H1 (cell line): ENCODE results near the gene NSUN2. TPM values are rescaled to one million over a fixed set of nuclear protein-coding genes. Genes with fewer than 3 reads are reported as not detected.
"Not testable (repeated sequence)": the region's sequence is repeated elsewhere in the genome, so short reads cannot be mapped to it uniquely, and the experiment has no call there.

Experiments used
- CTCF ChIA-PET: fragments of 300-600 bp; sonication (Branson Sonifier 250); formaldehyde crosslinking; loops from one replicate; lab custom pipeline; 2021; ENCODE audit not compliant: partially characterized antibody; lab: Charles Lee
- POLR2A ChIA-PET: fragments of 300-600 bp; sonication (Branson Sonifier 250); formaldehyde crosslinking; loops from one replicate; lab custom pipeline; 2021; ENCODE audit warnings: inconsistent platforms; ENCODE audit not compliant: partially characterized antibody; lab: Charles Lee
- DNase-seq, 2 experiments: peaks; one replicate each; pipeline versions ENCODE4 v3.0.0 to v3.0.0-alpha.2; 2010 to 2022; ENCODE audit warnings: low spot score in 2 of 2, low read depth in 1 of 2, mixed read lengths in 1 of 2
- FAIRE-seq: peaks from 2 replicates; lab custom pipeline; 2011; peaks lifted over from hg19 to GRCh38; lab: Jason Lieb, UNC
- H2AFZ ChIP-seq: 2 replicates; pipeline ENCODE4 v1.8.1; 2012; ENCODE audit warnings: low read length, inconsistent platforms
- H2AK5ac ChIP-seq: 2 replicates; pipeline ENCODE4 v1.6.1; 2013; ENCODE audit warnings: low read depth, low read length
- H2BK120ac ChIP-seq: replicated peaks from 2 replicates; pipeline ENCODE3; 2013; ENCODE audit warnings: low read depth, low read length, inconsistent platforms
- H2BK12ac ChIP-seq: 2 replicates; pipeline ENCODE4 v1.6.1; 2013; ENCODE audit warnings: low read depth, low read length
- H2BK15ac ChIP-seq: 2 replicates; pipeline ENCODE4 v1.6.1; 2013; ENCODE audit warnings: low read length
- H2BK20ac ChIP-seq: 2 replicates; pipeline ENCODE4 v1.6.1; 2013; ENCODE audit warnings: low read length
- H2BK5ac ChIP-seq: 2 replicates; pipeline ENCODE4 v1.6.1; 2013; ENCODE audit warnings: low read depth, low read length
- H3K14ac ChIP-seq: 2 replicates; pipeline ENCODE4 v1.6.1; 2013; ENCODE audit warnings: inconsistent platforms; ENCODE audit not compliant: insufficient read length
- H3K18ac ChIP-seq: 2 replicates; pipeline ENCODE4 v1.6.1; 2013; ENCODE audit warnings: low read length; ENCODE audit errors: extremely low read depth
- H3K23ac ChIP-seq: 2 replicates; pipeline ENCODE4 v1.6.1; 2013; ENCODE audit warnings: inconsistent platforms; ENCODE audit not compliant: insufficient read length
- H3K23me2 ChIP-seq: 2 replicates; pipeline ENCODE4 v1.6.1; 2013; ENCODE audit warnings: low read depth, low read length
- H3K27ac ChIP-seq: 2 replicates; pipeline ENCODE4 v1.6.1; 2011; ENCODE audit warnings: low read depth, low read length, inconsistent platforms
- H3K27me3 ChIP-seq, 4 experiments: replicated peaks in 1 of 4; 1 replicate in 1 of 4; 2 replicates in 3 of 4; pipeline versions ENCODE4 v1.6.1 to v1.8.1; 2011 to 2013; ENCODE audit warnings: low read length in 3 of 4, mild to moderate bottlenecking in 3 of 4, inconsistent platforms in 2 of 4, mixed read lengths in 2 of 4, moderate library complexity in 1 of 4; ENCODE audit not compliant: control insufficient read depth in 3 of 4, insufficient read depth in 3 of 4; ENCODE audit errors: extremely low read depth in 1 of 4
- H3K36me3 ChIP-seq, 4 experiments: 2 replicates each; pipeline versions ENCODE4 v1.6.1 to v1.8.1; 2011 to 2013; ENCODE audit warnings: mild to moderate bottlenecking in 4 of 4, low read length in 3 of 4, moderate library complexity in 2 of 4, control low read depth in 1 of 4, inconsistent platforms in 1 of 4; ENCODE audit not compliant: insufficient read depth in 4 of 4, control insufficient read depth in 2 of 4
- H3K4ac ChIP-seq: replicated peaks from 2 replicates; pipeline ENCODE3; 2013; ENCODE audit warnings: low read length, low read depth, mixed read lengths, inconsistent platforms; ENCODE audit not compliant: insufficient read length
- H3K4me1 ChIP-seq, 4 experiments: replicated peaks in 1 of 4; 1 replicate in 1 of 4; 2 replicates in 3 of 4; pipeline versions ENCODE4 v1.6.1 to v1.8.1; 2011 to 2013; ENCODE audit warnings: low read length in 3 of 4, inconsistent platforms in 2 of 4, mixed read lengths in 1 of 4; ENCODE audit not compliant: insufficient read depth in 4 of 4, control insufficient read depth in 3 of 4
- H3K4me2 ChIP-seq, 2 experiments: 2 replicates each; pipeline versions ENCODE4 v1.6.1 to v1.8.1; 2011 to 2013; ENCODE audit warnings: low read depth in 2 of 2, low read length in 2 of 2, control low read depth in 1 of 2, inconsistent platforms in 1 of 2, mild to moderate bottlenecking in 1 of 2; ENCODE audit not compliant: insufficient read depth in 1 of 2
- H3K4me3 ChIP-seq, 4 experiments: fragments of 200-600, 300-600 bp in 1 of 4; sonication (generic), shearing (Covaris generic), sonication (Bioruptor Twin) in 1 of 4; 2 replicates each; pipeline versions ENCODE4 v1.5.1 to v1.8.1; 2011 to 2016; ENCODE audit warnings: low read length in 4 of 4, low read depth in 3 of 4, control low read depth in 2 of 4, inconsistent platforms in 2 of 4, mild to moderate bottlenecking in 2 of 4, mixed read lengths in 1 of 4, moderate library complexity in 1 of 4; ENCODE audit not compliant: insufficient read depth in 2 of 4; ENCODE audit errors: extremely low read depth in 1 of 4
- H3K56ac ChIP-seq: replicated peaks from 2 replicates; pipeline ENCODE3; 2013; ENCODE audit warnings: low read depth, mild to moderate bottlenecking, mixed read lengths, low read length, inconsistent platforms; ENCODE audit not compliant: insufficient read length
- H3K79me1 ChIP-seq: 2 replicates; pipeline ENCODE4 v1.6.1; 2013; ENCODE audit warnings: low read depth, low read length, control low read depth
- H3K79me2 ChIP-seq, 2 experiments: 2 replicates each; pipeline versions ENCODE4 v1.6.1 to v1.8.1; 2012 to 2013; ENCODE audit warnings: low read length in 2 of 2, mild to moderate bottlenecking in 2 of 2, inconsistent platforms in 1 of 2; ENCODE audit not compliant: insufficient read depth in 2 of 2, control insufficient read depth in 1 of 2
- H3K9ac ChIP-seq, 4 experiments: replicated peaks in 1 of 4; 1 replicate in 1 of 4; 2 replicates in 3 of 4; pipeline versions ENCODE4 v1.6.1 to v1.8.1; 2011 to 2013; ENCODE audit warnings: low read depth in 3 of 4, low read length in 3 of 4, control low read depth in 2 of 4, mild to moderate bottlenecking in 2 of 4, moderate library complexity in 2 of 4, inconsistent platforms in 1 of 4; ENCODE audit errors: extremely low read depth in 1 of 4
- H3K9me3 ChIP-seq, 2 experiments: 2 replicates each; pipeline versions ENCODE4 v1.6.1 to v1.8.1; 2012 to 2013; ENCODE audit warnings: mild to moderate bottlenecking in 2 of 2, moderate library complexity in 2 of 2, control low read depth in 1 of 2, inconsistent platforms in 1 of 2, low read depth in 1 of 2, low read length in 1 of 2, mixed read lengths in 1 of 2; ENCODE audit not compliant: insufficient read depth in 2 of 2
- H4K20me1 ChIP-seq, 2 experiments: replicated peaks in 1 of 2; 2 replicates each; pipeline versions ENCODE3 to v1.8.1; 2011 to 2013; ENCODE audit warnings: inconsistent platforms in 2 of 2, low read length in 2 of 2, mild to moderate bottlenecking in 1 of 2; ENCODE audit not compliant: insufficient read depth in 2 of 2, control insufficient read depth in 1 of 2
- H4K5ac ChIP-seq: 2 replicates; pipeline ENCODE4 v1.6.1; 2013; ENCODE audit warnings: low read length, low read depth, mixed read lengths, inconsistent platforms; ENCODE audit not compliant: insufficient read length
- H4K8ac ChIP-seq: 2 replicates; pipeline ENCODE4 v1.8.0; 2013; ENCODE audit warnings: mild to moderate bottlenecking, moderate library complexity, low read length, inconsistent platforms; ENCODE audit not compliant: insufficient read depth; ENCODE audit errors: extremely low read depth
- H4K91ac ChIP-seq: replicated peaks from 2 replicates; pipeline ENCODE3; 2013; ENCODE audit warnings: low read length, mixed read lengths, inconsistent platforms; ENCODE audit not compliant: insufficient read length
- WGBS, 2 experiments: shearing (Covaris generic) in 1 of 2; methylation state at CpG; one replicate each; pipeline versions ENCODE4 v1.1.6 to v1.1.7; 2013 to 2015; ENCODE audit warnings: low lambda C conversion rate in 2 of 2, mixed read lengths in 2 of 2, inconsistent platforms in 1 of 2, low coverage in 1 of 2, missing lambda C conversion rate in 1 of 2; ENCODE audit not compliant: insufficient replicate concordance in 2 of 2, insufficient coverage in 1 of 2, insufficient read length in 1 of 2; ENCODE audit errors: extremely low coverage in 1 of 2, missing lambda C conversion rate in 1 of 2; 5-methylcytosine and 5-hydroxymethylcytosine counted together
- polyA plus RNA-seq, 7 experiments: library from polyadenylated mRNA; depleted of rRNA in 3 of 7; stranded (reverse) in 5 of 7; unstranded in 2 of 7; fragments of >200 nt in 5 of 7; fragments of 200-250 nt in 2 of 7; gene quantifications; 1 replicate in 5 of 7; 2 replicates in 1 of 7; 4 replicates in 1 of 7; pipeline versions ENCODE4 v1.2.1 to v1.2.3, GENCODE V29; 2011 to 2013; ENCODE audit warnings: missing spikeins in 2 of 7, mixed read lengths in 2 of 7
- total RNA-seq: library from RNA; stranded (reverse); fragmentation: NEBNext Ultra II Directional; extraction: Animal tissue kit (Norgen Biotek cat#: 25700); gene quantifications from 2 replicates; pipeline ENCODE4 v1.2.1, GENCODE V29; 2021

The NSUN2 gene
- total and polyA plus RNA-seq, 2 of the 8 experiments (the other 6 are each of a cell fraction or from before 2014, with no cell fraction given): 47.3 to 94.7 TPM

GRCh38 chr5:6668717-6669116 is 35.9 kb upstream of the NSUN2 start:
- not testable (repeated sequence) for H2BK120ac ChIP-seq, H4K20me1 ChIP-seq, H3K4me2 ChIP-seq, H3K4ac ChIP-seq, H3K23ac ChIP-seq, H2BK5ac ChIP-seq, H2BK12ac ChIP-seq, H3K9ac ChIP-seq, H3K18ac ChIP-seq, H3K27me3 ChIP-seq, H3K14ac ChIP-seq, H3K9me3 ChIP-seq, H3K79me2 ChIP-seq, H3K4me1 ChIP-seq, H2AK5ac ChIP-seq, H3K27ac ChIP-seq, H3K79me1 ChIP-seq, H4K5ac ChIP-seq, H4K91ac ChIP-seq, H4K8ac ChIP-seq, H3K56ac ChIP-seq, H3K23me2 ChIP-seq, H3K4me3 ChIP-seq, H2BK20ac ChIP-seq, FAIRE-seq, H2BK15ac ChIP-seq, H2AFZ ChIP-seq, DNase-seq
- ChIA-PET CTCF (interaction anchor here (0.7 kb wide), 1 partner anchor 77 kb away, joined by 3 read pairs; no protein-coding TSS in a partner anchor), POLR2A (interaction anchor here (1.5 to 2.1 kb wide), 2 partner anchors 36 to 38 kb away, joined by 6 to 9 read pairs; partner anchors contain the start of genes NSUN2 and SRD5A1)
- 92% methylated on average over 9 of the region's 9 CpGs; no CpG with 5 or more reads in 1 of the 2 experiments for WGBS, 2 experiments
- peaks cover 0 to 15% (median 1%) of the 10 kb centered on the region in 4 experiments; a peak in 4 of 8 replicates for H3K36me3 ChIP-seq
